ENCODE data around the gene HOXA5. TPM values are rescaled to one million over a fixed set of nuclear protein-coding genes. Genes with fewer than 3 reads are reported as not detected.

Gene HOXA5
- total and polyA plus RNA-seq, 10 of the 15 experiments (the other 5 are each of a cell fraction or from before 2014, with no cell fraction given): 0.05 to 0.13 TPM; not detected in 8

GRCh38 chr7:27171637-27172314 is 28.3 kb upstream of the HOXA5 start:
- H3K9ac ChIP-seq (ENCODE audit: control insufficient read depth, insufficient read depth, low read length): no peak overlapping the region
- H3K4me3 ChIP-seq: no peak overlapping the region
- no peaks in the 10 kb centered on the region; a peak in 1 of 4 replicates for H3K36me3 ChIP-seq (ENCODE audit: control insufficient read depth in 2 of 2, insufficient read depth in 2 of 2, low read length in 1 of 2)
- no TSS peak for BruUV-seq (replicated peaks)
- no peak overlapping the region for H3K4me2 ChIP-seq (ENCODE audit: control insufficient read depth, insufficient read depth)
- in situ Hi-C loops (cut with MboI) (loop anchor here (25.0 kb wide), 1 partner anchor 1084 kb away; no protein-coding TSS in a partner anchor), intact Hi-C loops (cut with micrococcal nuclease; ENCODE audit: unreplicated experiment) (no loop called here)
- ChIA-PET SMC1A (ENCODE audit: uncharacterized antibody, unreplicated experiment) (no interaction called here), RAD21 (ENCODE audit: unreplicated experiment) (no interaction called here), POLR2A (no interaction called here), CTCF (no interaction called here)
- no peaks in the 10 kb centered on the region for H4K20me1 ChIP-seq (ENCODE audit: control insufficient read depth, insufficient read depth)
- no peaks in the 10 kb centered on the region; the same call in 2 of the 3 replicates for H3K9me3 ChIP-seq (replicated peaks; ENCODE audit: control insufficient read depth, insufficient read depth, low read length)
- WGBS (ENCODE audit: insufficient coverage, insufficient replicate concordance, low lambda C conversion rate, missing lambda C conversion rate): 21% methylated on average over 30 of the region's 30 CpGs
- ATAC-seq (peak; percentile 48; the same call in 2 of the 3 replicates), FAIRE-seq (no peak), DNase-seq (ENCODE audit: low read depth, low spot score) (no peak)
- no peak overlapping the region for H3K27ac ChIP-seq (ENCODE audit: control insufficient read depth, insufficient read depth)
- H3K4me1 ChIP-seq (ENCODE audit: control insufficient read depth, insufficient read depth, low read length): no peaks in the 10 kb centered on the region
- no peaks in the 10 kb centered on the region for H3K79me2 ChIP-seq (ENCODE audit: control insufficient read depth, insufficient read depth, low read length)
- H3K27me3 ChIP-seq (replicated peaks in 1 of 2; ENCODE audit: control insufficient read depth in 2 of 2, insufficient read depth in 2 of 2, low read length in 1 of 2): peaks cover 26 to 33% of the 10 kb centered on the region in 2 experiments
- TF ChIP-seq SREBF1 (IDR thresholded peaks at IDR 0.05; ENCODE audit: low read length): no peak
- no peak overlapping the region for H2AFZ ChIP-seq (ENCODE audit: control insufficient read depth, low read depth, low read length)

DNA sequence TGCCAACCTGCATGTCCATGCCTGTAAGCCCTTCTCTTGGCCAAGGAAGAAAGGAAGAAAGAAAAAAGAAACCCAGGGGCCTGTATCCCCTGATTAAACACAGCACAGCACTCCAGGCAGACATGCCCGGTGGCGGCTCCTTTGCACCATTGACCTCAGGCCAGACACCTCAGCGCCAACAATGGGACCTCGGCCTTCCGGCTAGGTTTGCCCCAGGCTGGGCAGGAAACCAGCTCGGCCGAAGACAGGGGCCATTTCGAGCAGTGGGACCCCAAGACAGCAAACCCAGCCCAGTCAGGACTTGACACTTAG is 27.8 kb upstream of the HOXA5 start:
- Histone ChIP-seq H3K79me2 (ENCODE audit: control insufficient read depth, insufficient read depth, low read length) (no peaks in the 10 kb centered on the region), H3K4me2 (ENCODE audit: control insufficient read depth, insufficient read depth) (no peak overlapping the region), H3K9me3 (replicated peaks; ENCODE audit: control insufficient read depth, insufficient read depth, low read length) (no peaks in the 10 kb centered on the region; the same call in 2 of the 3 replicates), H3K36me3 (ENCODE audit: control insufficient read depth in 2 of 2, insufficient read depth in 2 of 2, low read length in 1 of 2) (no peaks in the 10 kb centered on the region; a peak in 1 of 4 replicates), H4K20me1 (ENCODE audit: control insufficient read depth, insufficient read depth) (no peaks in the 10 kb centered on the region), H2AFZ (ENCODE audit: control insufficient read depth, low read depth, low read length) (no peak overlapping the region), H3K27ac (ENCODE audit: control insufficient read depth, insufficient read depth) (no peak overlapping the region), H3K9ac (ENCODE audit: control insufficient read depth, insufficient read depth, low read length) (no peak overlapping the region), H3K27me3 (replicated peaks in 1 of 2; ENCODE audit: control insufficient read depth in 2 of 2, insufficient read depth in 2 of 2, low read length in 1 of 2) (peaks cover 28 to 38% of the 10 kb centered on the region in 2 experiments), H3K4me1 (ENCODE audit: control insufficient read depth, insufficient read depth, low read length) (no peaks in the 10 kb centered on the region), H3K4me3 (no peak overlapping the region)
- ChIA-PET SMC1A (ENCODE audit: uncharacterized antibody, unreplicated experiment) (no interaction called here), CTCF (no interaction called here), RAD21 (ENCODE audit: unreplicated experiment) (no interaction called here), POLR2A (no interaction called here)
- in situ Hi-C loops (cut with MboI) (loop anchor here (25.0 kb wide), 1 partner anchor 1084 kb away; no protein-coding TSS in a partner anchor), intact Hi-C loops (cut with micrococcal nuclease; ENCODE audit: unreplicated experiment) (no loop called here)
- 46% methylated on average over 8 of the region's 8 CpGs for WGBS (ENCODE audit: insufficient coverage, insufficient replicate concordance, low lambda C conversion rate, missing lambda C conversion rate)
- no peak for FAIRE-seq
- ATAC-seq: no peak; the same call in 1 of the 3 replicates
- BruUV-seq (replicated peaks): no TSS peak
- DNase-seq (ENCODE audit: low read depth, low spot score): no peak
- TF ChIP-seq FOS (IDR thresholded peaks at IDR 0.05; ENCODE audit: borderline replicate concordance, extremely low read depth, insufficient read length) (no peak), CHD1 (IDR thresholded peaks at IDR 0.05; ENCODE audit: low read depth, low read length) (no peak), CEBPZ (IDR thresholded peaks at IDR 0.05; ENCODE audit: low read depth, low read length) (no peak), PAX8 (IDR thresholded peaks at IDR 0.05) (no peak), ZSCAN29 (IDR thresholded peaks at IDR 0.05) (no peak), NR2F1 (conservative IDR thresholded peaks at IDR 0.05) (no peak), ZBED1 (IDR thresholded peaks at IDR 0.05; ENCODE audit: borderline replicate concordance) (no peak), SUZ12 (IDR thresholded peaks at IDR 0.05; ENCODE audit: unreplicated experiment) (no peak), EGR1 (IDR thresholded peaks at IDR 0.05; ENCODE audit: borderline replicate concordance in 1 of 2, low read depth in 2 of 2, low read length in 2 of 2) (no peak), HCFC1 (IDR thresholded peaks at IDR 0.05; ENCODE audit: low read length) (no peak), ZNF217 (IDR thresholded peaks at IDR 0.05) (no peak), POLR2AphosphoS2 (IDR thresholded peaks at IDR 0.05; ENCODE audit: low read depth, low read length) (no peak)
